Endodermal cell (in vitro differentiated cells): Measurements from ENCODE around the gene CCDC6. TPM values are rescaled to one million over a fixed set of nuclear protein-coding genes. Genes with fewer than 3 reads are reported as not detected.

ENCODE experiments used
- DNase-seq: peaks from one replicate; pipeline ENCODE4 v3.0.0-alpha.2; 2017
- H3K27ac ChIP-seq: 2 replicates; pipeline ENCODE4 v1.5.1; 2013; ENCODE audit warnings: mild to moderate bottlenecking, low read depth, low read length, moderate library complexity
- H3K27me3 ChIP-seq: 2 replicates; pipeline ENCODE4 v1.6.1; 2013; ENCODE audit warnings: mild to moderate bottlenecking, low read length, moderate library complexity; ENCODE audit not compliant: insufficient read depth, control insufficient read depth, poor library complexity, severe bottlenecking
- H3K36me3 ChIP-seq: 2 replicates; pipeline ENCODE4 v1.7.0; 2013; ENCODE audit warnings: mild to moderate bottlenecking, low read length, moderate library complexity; ENCODE audit not compliant: control insufficient read depth, insufficient read depth
- H3K4me1 ChIP-seq: one replicate; pipeline ENCODE4 v1.7.0; 2013; ENCODE audit warnings: low read length; ENCODE audit not compliant: control insufficient read depth, insufficient read depth
- H3K4me3 ChIP-seq: 2 replicates; pipeline ENCODE4 v1.5.1; 2013; ENCODE audit warnings: mild to moderate bottlenecking, low read length, moderate library complexity
- H3K9ac ChIP-seq: 2 replicates; pipeline ENCODE4 v1.6.1; 2013; ENCODE audit warnings: mild to moderate bottlenecking, low read length, moderate library complexity; ENCODE audit not compliant: poor library complexity, severe bottlenecking; ENCODE audit errors: extremely low read depth
- H3K9me3 ChIP-seq: 2 replicates; pipeline ENCODE4 v1.6.1; 2013; ENCODE audit warnings: mild to moderate bottlenecking, low read length, moderate library complexity; ENCODE audit not compliant: control insufficient read depth
- H3K27ac Mint-ChIP-seq: 2 replicates; pipeline ENCODE4 v1.8.0; 2020; ENCODE audit warnings: mixed read lengths
- H3K27me3 Mint-ChIP-seq: 2 replicates; pipeline ENCODE4 v1.8.0; 2021; ENCODE audit warnings: mild to moderate bottlenecking, mixed read lengths; ENCODE audit not compliant: insufficient read depth
- H3K36me3 Mint-ChIP-seq: 2 replicates; pipeline ENCODE4 v1.8.0; 2020; ENCODE audit warnings: low read depth, mixed read lengths
- H3K4me1 Mint-ChIP-seq: 2 replicates; pipeline ENCODE4 v1.8.0; 2020; ENCODE audit warnings: mixed read lengths
- H3K4me3 Mint-ChIP-seq: 2 replicates; pipeline ENCODE4 v1.8.0; 2020; ENCODE audit warnings: mild to moderate bottlenecking, moderate library complexity, mixed read lengths
- H3K9me3 Mint-ChIP-seq: 2 replicates; pipeline ENCODE4 v1.8.0; 2020; ENCODE audit warnings: mild to moderate bottlenecking, mixed read lengths
- CTCF ChIP-seq: fragments of 200-600 bp; sonication (generic); conservative IDR thresholded peaks from 2 replicates; pipeline ENCODE4 v1.5.0; 2021; ENCODE audit warnings: antibody characterized with exemption, mild to moderate bottlenecking
- WGBS, 2 experiments: methylation state at CpG; one replicate each; pipeline versions ENCODE4 v1.1.5 to v1.1.7; 2013; ENCODE audit warnings: missing lambda C conversion rate in 2 of 2, mixed read lengths in 1 of 2; ENCODE audit not compliant: insufficient coverage in 1 of 2, insufficient read length in 1 of 2; 5-methylcytosine and 5-hydroxymethylcytosine counted together
- total RNA-seq, 2 donors: library from RNA; stranded (reverse); fragmentation: NEBNext Ultra II Directional in 1 of 2; extraction: Animal tissue kit (Norgen Biotek cat#: 25700) in 1 of 2; gene quantifications; 2 replicates in 1 of 2; 3 replicates in 1 of 2; pipeline ENCODE4 v1.2.1, GENCODE V29; 2021

The CCDC6 gene
- total RNA-seq, 2 donors from 2014 or later = 29.3 to 30.4 TPM

- Mint-ChIP-seq H3K27me3 (no peaks in the 10 kb centered on the region), H3K36me3 (peaks cover 18% of the 10 kb centered on the region), H3K4me1 (peaks cover 16% of the 10 kb centered on the region), H3K27ac (no peak overlapping the region), H3K9me3 (no peaks in the 10 kb centered on the region), H3K4me3 (no peak overlapping the region)
- Histone ChIP-seq H3K36me3 (peaks cover 23% of the 10 kb centered on the region), H3K27me3 (no peaks in the 10 kb centered on the region), H3K9ac (no peak overlapping the region), H3K9me3 (no peaks in the 10 kb centered on the region), H3K27ac (no peak overlapping the region), H3K4me3 (no peak overlapping the region), H3K4me1 (no peaks in the 10 kb centered on the region)
- no peak for TF ChIP-seq CTCF
- WGBS, 2 experiments = 98 to 100% methylated on average over 1 of the region's 1 CpG
- no peak for DNase-seq
These were observed 53.7 kb downstream of the CCDC6 start for GRCh38 chr10:59852670-59853069.

GRCh38 chr10:59851864-59852263, 54.5 kb downstream of the CCDC6 start:
- H3K36me3 ChIP-seq = peaks cover 23% of the 10 kb centered on the region
- no peaks in the 10 kb centered on the region for H3K27me3 Mint-ChIP-seq
- whole genome bisulfite sequencing, 2 experiments = 92 to 96% methylated on average over 3 to 4 of the region's 4 CpGs
- H3K9me3 ChIP-seq = no peaks in the 10 kb centered on the region
- H3K27me3 ChIP-seq = no peaks in the 10 kb centered on the region
- TF ChIP-seq CTCF = no peak
- no peak overlapping the region for H3K27ac ChIP-seq
- no peak overlapping the region for H3K4me3 Mint-ChIP-seq
- H3K4me1 Mint-ChIP-seq = peaks cover 21% of the 10 kb centered on the region
- H3K9me3 Mint-ChIP-seq = no peaks in the 10 kb centered on the region
- H3K36me3 Mint-ChIP-seq = peaks cover 18% of the 10 kb centered on the region
- H3K4me3 ChIP-seq = no peak overlapping the region
- H3K9ac ChIP-seq = no peak overlapping the region
- H3K4me1 ChIP-seq = no peaks in the 10 kb centered on the region
- DNase-seq = no peak
- no peak overlapping the region for H3K27ac Mint-ChIP-seq

GRCh38 chr10:59847888-59848287, 58.5 kb downstream of the CCDC6 start:
- Histone ChIP-seq H3K4me1 (peaks cover 4% of the 10 kb centered on the region), H3K27me3 (no peaks in the 10 kb centered on the region), H3K9ac (no peak overlapping the region), H3K27ac (no peak overlapping the region), H3K4me3 (no peak overlapping the region), H3K36me3 (peaks cover 28% of the 10 kb centered on the region), H3K9me3 (no peaks in the 10 kb centered on the region)
- Mint-ChIP-seq H3K4me1 (peaks cover 38% of the 10 kb centered on the region), H3K4me3 (peak overlapping the region; percentile 11), H3K9me3 (no peaks in the 10 kb centered on the region), H3K36me3 (peaks cover 31% of the 10 kb centered on the region), H3K27ac (peak overlapping the region; percentile 86), H3K27me3 (no peaks in the 10 kb centered on the region)
- DNase-seq = peak; percentile 69
- 53 to 60% methylated on average over 5 to 7 of the region's 7 CpGs for WGBS, 2 experiments
- TF ChIP-seq CTCF = no peak
